GM12874 (cell line): ENCODE results near the gene FOXN1.

Source experiments
- CTCF ChIP-seq: IDR thresholded peaks from 2 replicates; pipeline ENCODE4 v1.5.1; 2011; ENCODE audit warnings: low read depth, mild to moderate bottlenecking, control low read depth, low read length, moderate library complexity; ENCODE audit not compliant: insufficient read depth

The FOXN1 gene

DNA sequence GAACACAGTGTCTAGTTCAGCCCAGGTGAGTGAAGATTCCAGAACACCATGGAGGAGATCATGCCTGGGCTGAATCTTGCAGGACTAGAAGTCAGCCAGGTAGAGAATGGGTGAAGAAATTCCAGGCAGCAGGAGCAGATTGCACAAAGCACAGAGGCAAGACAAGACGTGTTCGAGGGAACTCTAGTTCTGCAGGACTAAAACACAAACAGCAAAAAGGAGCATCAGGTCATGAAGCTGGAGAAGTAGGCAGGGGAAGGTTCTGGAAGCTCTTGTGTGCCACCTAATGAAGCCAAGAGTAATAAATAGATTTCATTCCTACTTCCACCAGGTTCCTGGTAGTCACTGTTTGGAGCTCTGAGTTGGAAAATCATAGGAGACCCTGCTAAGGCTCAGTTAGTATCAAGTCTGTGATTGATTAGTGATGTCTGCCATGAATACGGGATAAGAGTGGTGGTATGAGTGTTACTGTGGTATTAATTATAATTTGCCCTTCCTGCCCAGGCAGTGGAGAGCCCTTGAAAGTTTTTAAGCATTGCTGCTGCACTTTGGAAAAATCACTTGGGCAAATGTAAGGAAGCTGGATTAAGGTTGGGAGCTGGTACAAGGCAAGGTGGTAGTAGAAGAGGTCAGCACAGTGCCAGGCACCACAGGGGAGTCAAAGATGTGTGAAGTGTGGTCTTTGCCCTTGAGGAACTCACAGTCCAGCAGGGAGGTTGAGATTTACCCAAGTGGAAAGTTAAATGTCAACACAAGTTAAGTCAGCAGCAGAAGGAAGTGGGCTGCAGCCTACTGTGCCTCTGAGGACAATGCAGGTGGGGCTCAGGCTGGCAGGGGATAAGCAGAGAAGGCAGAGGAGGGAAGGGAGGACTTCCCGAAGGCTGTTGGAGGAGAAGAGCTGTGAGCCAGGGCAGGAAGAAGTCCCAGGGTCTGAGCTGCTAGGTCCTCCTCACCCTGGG lies 13.5 kb upstream of the FOXN1 start:
- TF ChIP-seq CTCF: no peak

GRCh38 chr17:28493460-28493859 lies 12.7 kb upstream of the FOXN1 start:
- no peak for TF ChIP-seq CTCF

GRCh38 chr17:28494445-28495188 lies 11.5 kb upstream of the FOXN1 start:
- peak; percentile 95 for TF ChIP-seq CTCF

GRCh38 chr17:28495635-28496034 lies 10.5 kb upstream of the FOXN1 start:
- no peak for TF ChIP-seq CTCF

DNA sequence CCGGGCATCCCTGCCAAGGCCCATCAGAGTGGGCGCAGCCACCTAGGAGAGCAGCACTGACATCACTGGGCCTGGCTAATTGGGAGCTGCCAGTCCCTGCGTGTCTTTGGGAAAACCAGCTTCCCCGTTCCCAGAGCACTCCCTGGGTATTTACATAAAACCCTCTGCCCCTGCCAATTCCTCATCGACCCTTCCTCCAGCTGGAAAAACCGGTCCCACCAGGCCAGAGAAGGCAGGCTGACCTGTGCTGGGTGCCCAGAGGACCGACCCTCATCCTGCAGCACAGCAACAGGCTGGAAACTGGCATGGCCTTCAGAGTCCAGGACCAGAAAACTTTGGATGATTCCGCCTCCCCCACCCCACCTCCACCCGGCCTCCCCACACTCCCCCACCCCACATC lies 8.2 kb upstream of the FOXN1 start:
- no peak for TF ChIP-seq CTCF

GRCh38 chr17:28498652-28499363 lies 7.3 kb upstream of the FOXN1 start:
- TF ChIP-seq CTCF: no peak

- no peak for TF ChIP-seq CTCF
Measured at GRCh38 chr17:28499364-28499664, 6.8 kb upstream of the FOXN1 start.
